Endothelial cell (in vitro differentiated cells): ENCODE results near the gene CRHR2. TPM values are rescaled to one million over a fixed set of nuclear protein-coding genes. Genes with fewer than 3 reads are reported as not detected.
A peak's percentile ranks its signal among the peaks of the same experiment; 100 is the strongest.

Experiments used
- DNase-seq: peaks from one replicate; pipeline ENCODE4 v3.0.0; 2021; ENCODE audit warnings: low spot score
- H3K27ac Mint-ChIP-seq: one replicate; pipeline ENCODE4 v1.8.0; 2021; ENCODE audit warnings: mixed read lengths, inconsistent platforms; ENCODE audit not compliant: unreplicated experiment
- H3K27me3 Mint-ChIP-seq: one replicate; pipeline ENCODE4 v1.8.0; 2021; ENCODE audit warnings: mild to moderate bottlenecking, moderate library complexity, mixed read lengths, inconsistent platforms; ENCODE audit not compliant: unreplicated experiment
- H3K36me3 Mint-ChIP-seq: one replicate; pipeline ENCODE4 v1.8.0; 2021; ENCODE audit warnings: mild to moderate bottlenecking, low read depth, mixed read lengths, inconsistent platforms; ENCODE audit not compliant: unreplicated experiment
- H3K4me1 Mint-ChIP-seq: one replicate; pipeline ENCODE4 v1.8.0; 2021; ENCODE audit warnings: mild to moderate bottlenecking, mixed read lengths, inconsistent platforms; ENCODE audit not compliant: unreplicated experiment
- H3K4me3 Mint-ChIP-seq: one replicate; pipeline ENCODE4 v1.8.0; 2021; ENCODE audit warnings: mild to moderate bottlenecking, mixed read lengths, inconsistent platforms; ENCODE audit not compliant: unreplicated experiment
- H3K9me3 Mint-ChIP-seq: one replicate; pipeline ENCODE4 v1.8.0; 2021; ENCODE audit warnings: mixed read lengths, inconsistent platforms; ENCODE audit not compliant: unreplicated experiment
- total RNA-seq: library from RNA; stranded (reverse); fragmentation: NEBNext Ultra II Directional; extraction: Animal tissue kit (Norgen Biotek cat#: 25700); gene quantifications from one replicate; pipeline ENCODE4 v1.2.1, GENCODE V29; 2021; ENCODE audit not compliant: unreplicated experiment
- TF ChIP-seq, protein P1 (sequence below): fragments of 200-600 bp; sonication (generic); IDR thresholded peaks from one replicate; pipeline ENCODE4 v1.5.0; 2021; ENCODE audit warnings: antibody characterized with exemption; ENCODE audit not compliant: unreplicated experiment

Gene CRHR2
- total RNA-seq, 1 donor from 2014 or later: 0.38 TPM

DNA sequence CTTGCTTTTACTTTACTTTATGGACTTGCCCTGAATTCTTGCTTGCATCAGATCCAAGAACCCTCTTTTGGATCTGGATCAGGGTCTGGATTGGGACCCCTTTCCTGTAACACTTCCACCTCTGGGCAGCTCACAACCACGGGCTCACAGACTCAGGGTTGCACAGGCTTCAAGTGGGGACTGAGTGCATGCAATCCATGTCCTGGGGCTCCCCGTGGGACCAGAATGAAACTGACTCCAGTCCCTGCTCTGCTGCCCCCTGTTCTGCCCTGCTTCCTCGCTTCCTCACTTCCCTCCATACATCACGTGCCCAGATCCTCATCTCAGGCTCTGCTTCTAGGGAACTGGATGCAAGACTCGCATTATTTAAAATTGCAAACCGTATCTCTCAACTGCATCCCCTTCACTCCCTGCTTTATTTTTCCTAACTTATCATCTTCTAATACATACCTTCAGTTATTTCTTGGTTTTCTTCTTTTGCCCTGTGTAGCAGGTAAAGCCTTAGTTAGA, 46.4 kb upstream of the CRHR2 start:
- no peaks in the 10 kb centered on the region for H3K4me1 Mint-ChIP-seq
- H3K27ac Mint-ChIP-seq: no peak overlapping the region
- no peak for DNase-seq

DNA sequence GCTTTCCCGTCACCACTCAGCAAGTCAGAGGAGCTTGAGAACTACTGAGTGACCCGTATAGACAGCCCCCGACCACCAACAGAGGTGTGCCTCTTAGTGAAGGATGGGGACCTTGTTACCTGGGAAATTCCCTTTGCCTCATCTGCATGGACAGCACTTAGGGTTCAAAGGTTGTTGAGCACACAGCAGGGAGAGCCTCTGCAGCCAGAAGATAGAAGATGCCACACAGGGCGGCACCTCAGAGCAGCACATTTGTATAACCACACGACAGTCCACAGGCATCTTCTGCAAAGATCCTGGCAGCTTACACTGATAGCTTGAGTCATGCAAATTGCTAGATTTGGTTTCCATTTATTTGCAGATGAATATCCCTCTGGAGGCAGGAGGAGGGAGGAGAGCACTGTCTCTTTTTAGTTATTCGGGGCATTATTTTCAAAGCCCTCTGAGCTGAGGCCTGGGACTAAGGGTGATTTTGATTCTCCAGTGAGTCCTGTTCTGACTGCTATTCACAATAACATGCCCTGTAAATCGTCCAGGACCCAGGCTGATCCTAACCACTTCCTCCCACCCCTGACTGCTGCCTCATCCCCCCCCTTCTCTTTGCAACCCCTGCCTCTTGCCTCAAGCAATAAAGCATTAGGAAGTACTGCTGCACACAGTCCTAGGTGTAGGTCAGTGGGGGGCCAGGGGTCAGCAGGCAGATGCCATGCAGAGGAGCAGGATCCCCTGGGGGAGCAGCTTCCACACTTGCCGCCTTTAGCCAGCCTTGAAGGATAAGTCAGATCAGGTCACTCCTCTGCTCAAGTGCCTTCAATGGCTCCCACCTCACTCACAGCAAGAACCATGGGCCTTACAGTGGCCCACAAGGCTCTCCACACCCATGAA, 45.0 kb upstream of the CRHR2 start:
- no peak overlapping the region for H3K27ac Mint-ChIP-seq
- H3K9me3 Mint-ChIP-seq: no peaks in the 10 kb centered on the region
- no peaks in the 10 kb centered on the region for H3K4me1 Mint-ChIP-seq
- no peak overlapping the region for H3K4me3 Mint-ChIP-seq
- H3K27me3 Mint-ChIP-seq: peaks cover 11% of the 10 kb centered on the region
- H3K36me3 Mint-ChIP-seq: no peaks in the 10 kb centered on the region
- no peak for DNase-seq
- TF ChIP-seq, protein P1, sequence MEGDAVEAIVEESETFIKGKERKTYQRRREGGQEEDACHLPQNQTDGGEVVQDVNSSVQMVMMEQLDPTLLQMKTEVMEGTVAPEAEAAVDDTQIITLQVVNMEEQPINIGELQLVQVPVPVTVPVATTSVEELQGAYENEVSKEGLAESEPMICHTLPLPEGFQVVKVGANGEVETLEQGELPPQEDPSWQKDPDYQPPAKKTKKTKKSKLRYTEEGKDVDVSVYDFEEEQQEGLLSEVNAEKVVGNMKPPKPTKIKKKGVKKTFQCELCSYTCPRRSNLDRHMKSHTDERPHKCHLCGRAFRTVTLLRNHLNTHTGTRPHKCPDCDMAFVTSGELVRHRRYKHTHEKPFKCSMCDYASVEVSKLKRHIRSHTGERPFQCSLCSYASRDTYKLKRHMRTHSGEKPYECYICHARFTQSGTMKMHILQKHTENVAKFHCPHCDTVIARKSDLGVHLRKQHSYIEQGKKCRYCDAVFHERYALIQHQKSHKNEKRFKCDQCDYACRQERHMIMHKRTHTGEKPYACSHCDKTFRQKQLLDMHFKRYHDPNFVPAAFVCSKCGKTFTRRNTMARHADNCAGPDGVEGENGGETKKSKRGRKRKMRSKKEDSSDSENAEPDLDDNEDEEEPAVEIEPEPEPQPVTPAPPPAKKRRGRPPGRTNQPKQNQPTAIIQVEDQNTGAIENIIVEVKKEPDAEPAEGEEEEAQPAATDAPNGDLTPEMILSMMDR: no peak

More for the DNA sequence above, 46.4 kb upstream of the CRHR2 start:
- H3K9me3 Mint-ChIP-seq: no peaks in the 10 kb centered on the region
- H3K36me3 Mint-ChIP-seq: no peaks in the 10 kb centered on the region
- H3K27me3 Mint-ChIP-seq: peaks cover 9% of the 10 kb centered on the region
- no peak overlapping the region for H3K4me3 Mint-ChIP-seq
- TF ChIP-seq, protein P1: no peak

DNA sequence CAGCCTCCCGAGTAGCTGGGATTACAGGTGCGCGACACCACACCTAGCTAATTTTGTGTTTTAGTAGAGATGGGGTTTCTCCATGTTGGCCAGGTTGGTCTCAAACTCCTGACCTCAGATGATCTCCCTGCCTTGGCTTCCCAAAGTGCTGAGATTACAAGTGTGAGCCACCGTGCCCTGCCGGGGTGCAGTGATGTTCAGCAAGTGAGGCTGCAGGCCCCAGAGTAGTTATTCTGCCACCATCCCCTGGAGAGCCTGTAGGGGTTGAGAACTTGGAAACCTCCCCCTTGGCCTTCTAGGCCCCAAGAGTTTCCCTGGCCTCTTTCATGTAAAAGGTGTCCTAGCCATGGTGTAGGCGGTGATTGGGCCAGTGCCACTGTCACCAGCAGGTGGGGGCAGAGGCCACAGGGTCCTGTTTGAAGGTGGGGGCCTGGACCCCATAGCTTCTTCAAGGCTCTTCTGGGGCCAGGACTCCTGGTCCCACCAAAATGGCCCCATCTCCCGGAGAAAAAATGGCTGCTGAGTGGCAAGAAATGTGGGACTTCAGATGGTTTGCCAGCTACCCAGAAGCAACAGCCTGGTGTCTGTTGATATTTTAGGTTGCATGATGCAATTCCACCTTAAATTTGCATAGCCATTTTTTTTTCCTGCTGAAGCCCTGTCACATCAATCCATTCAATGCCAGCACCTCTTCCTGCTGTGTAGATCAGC, 44.2 kb upstream of the CRHR2 start:
- H3K9me3 Mint-ChIP-seq: no peaks in the 10 kb centered on the region
- no peaks in the 10 kb centered on the region for H3K4me1 Mint-ChIP-seq
- TF ChIP-seq, protein P1: no peak
- no peak overlapping the region for H3K4me3 Mint-ChIP-seq
- no peak for DNase-seq
- no peaks in the 10 kb centered on the region for H3K36me3 Mint-ChIP-seq
- H3K27me3 Mint-ChIP-seq: peaks cover 6% of the 10 kb centered on the region
- peak overlapping the region; percentile 13 for H3K27ac Mint-ChIP-seq

DNA sequence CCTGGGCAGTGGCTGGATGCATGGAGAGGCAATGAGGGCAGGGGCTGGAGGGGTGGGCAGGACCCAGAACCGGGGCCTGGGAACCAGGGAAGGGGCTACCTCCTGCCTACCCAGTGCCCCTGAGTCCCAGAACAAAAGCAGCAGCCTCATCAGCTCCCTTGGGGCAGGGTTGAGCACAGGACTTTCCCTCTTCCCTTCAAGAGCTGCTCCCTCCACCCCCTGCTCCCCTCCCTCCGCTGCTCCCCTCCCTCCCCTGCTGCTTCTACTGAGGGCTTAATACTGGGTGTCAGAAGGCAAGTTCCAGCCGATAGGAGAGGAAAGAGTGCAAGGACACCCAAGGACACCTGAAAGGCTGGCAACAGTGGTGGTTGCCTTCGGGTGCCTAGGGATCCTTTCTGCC, 41.5 kb upstream of the CRHR2 start:
- peaks cover 11% of the 10 kb centered on the region for H3K9me3 Mint-ChIP-seq
- peaks cover 6% of the 10 kb centered on the region for H3K27me3 Mint-ChIP-seq
- no peak overlapping the region for H3K4me3 Mint-ChIP-seq

More for the DNA sequence above, 41.5 kb upstream of the CRHR2 start:
- Mint-ChIP-seq H3K27ac (no peak overlapping the region), H3K36me3 (peaks cover 11% of the 10 kb centered on the region), H3K4me1 (no peaks in the 10 kb centered on the region)
- TF ChIP-seq, protein P1: no peak
- no peak for DNase-seq
